Vein endothelial cell (primary cell): ENCODE data around the gene PIGS. TPM values are rescaled to one million over a fixed set of nuclear protein-coding genes. Genes with fewer than 3 reads are reported as not detected.

Source experiments
- total RNA-seq: library from RNA; depleted of rRNA; stranded (reverse); fragments of >200 nt; gene quantifications from 2 replicates; pipeline ENCODE4 v1.2.3, GENCODE V29; 2012

The PIGS gene
- total RNA-seq: 56.3 and 63.7 TPM in 2 replicates

DNA sequence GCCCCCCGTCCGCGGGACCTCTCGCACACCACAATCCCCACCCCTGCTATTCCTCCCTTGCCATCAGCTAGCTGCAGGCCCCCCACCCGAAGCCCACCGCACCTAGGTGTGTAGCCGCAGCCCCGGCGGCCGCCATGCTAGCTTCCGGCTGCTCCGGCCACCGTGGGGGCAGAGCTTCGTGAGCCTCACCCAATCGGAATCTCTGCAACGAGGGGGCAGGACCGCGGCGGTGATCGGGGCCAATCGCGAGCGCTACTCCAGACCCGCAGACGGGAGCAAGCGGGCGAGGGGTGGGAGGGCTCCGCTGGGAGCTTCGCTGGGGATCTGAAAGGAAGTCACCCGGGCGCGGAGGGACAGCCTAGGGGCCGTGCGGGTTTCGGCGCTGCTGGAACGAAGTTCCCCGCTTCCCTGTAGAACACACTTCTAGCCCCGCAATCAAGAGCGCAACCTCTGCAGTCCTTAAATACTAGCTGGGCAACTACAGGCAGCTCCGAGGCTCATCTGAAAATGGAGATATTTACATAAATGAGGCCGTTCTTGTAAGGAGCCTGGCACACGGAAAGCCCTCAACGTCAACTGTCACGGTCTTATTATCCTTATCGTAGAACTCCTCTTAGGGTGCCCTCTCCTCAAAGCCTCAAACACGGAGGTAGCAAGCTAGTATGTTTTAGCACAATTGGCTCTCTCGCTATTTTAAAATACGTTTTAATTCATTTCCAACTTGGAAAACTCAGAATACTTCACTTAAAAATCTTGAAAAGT is at the start of gene PIGS:
TSS of gene PIGS (minus strand) at position 164 of the 762 bp plus-strand sequence. CDS start at position 136, 28 bp downstream.

DNA sequence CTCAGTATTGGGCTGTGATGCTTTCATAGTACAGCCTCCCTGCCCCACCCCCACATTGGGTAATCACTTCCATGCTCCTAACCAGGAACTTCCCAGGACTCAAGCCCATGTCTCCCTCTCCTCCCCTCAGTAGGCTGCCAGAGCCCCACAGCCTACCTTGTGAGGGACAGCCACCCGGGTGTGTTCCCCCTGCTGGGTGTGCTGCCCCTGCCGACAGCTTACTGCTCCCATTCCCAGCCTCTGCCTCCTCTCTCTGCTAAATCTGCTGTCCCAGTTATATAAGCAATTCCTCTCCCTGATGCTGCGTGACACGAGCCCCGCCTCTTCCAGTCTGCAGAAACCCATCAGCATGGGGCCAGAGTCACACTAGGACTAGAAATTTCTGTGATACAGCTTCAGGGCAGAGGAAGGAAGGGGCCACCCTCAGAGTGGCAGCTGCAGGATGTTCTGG is 42.6 kb upstream of the PIGS start, which contains the start of gene RSKR:
TSS of gene RSKR (minus strand) at position 255 of the 451 bp plus-strand sequence. CDS start at position 231, 24 bp downstream.

GRCh38 chr17:28598799-28599310 is 27.5 kb upstream of the PIGS start, which contains the start of gene SPAG5:
TSS of gene SPAG5 (minus strand) at chr17:28599025. CDS start at chr17:28598946, 79 bp downstream.

DNA sequence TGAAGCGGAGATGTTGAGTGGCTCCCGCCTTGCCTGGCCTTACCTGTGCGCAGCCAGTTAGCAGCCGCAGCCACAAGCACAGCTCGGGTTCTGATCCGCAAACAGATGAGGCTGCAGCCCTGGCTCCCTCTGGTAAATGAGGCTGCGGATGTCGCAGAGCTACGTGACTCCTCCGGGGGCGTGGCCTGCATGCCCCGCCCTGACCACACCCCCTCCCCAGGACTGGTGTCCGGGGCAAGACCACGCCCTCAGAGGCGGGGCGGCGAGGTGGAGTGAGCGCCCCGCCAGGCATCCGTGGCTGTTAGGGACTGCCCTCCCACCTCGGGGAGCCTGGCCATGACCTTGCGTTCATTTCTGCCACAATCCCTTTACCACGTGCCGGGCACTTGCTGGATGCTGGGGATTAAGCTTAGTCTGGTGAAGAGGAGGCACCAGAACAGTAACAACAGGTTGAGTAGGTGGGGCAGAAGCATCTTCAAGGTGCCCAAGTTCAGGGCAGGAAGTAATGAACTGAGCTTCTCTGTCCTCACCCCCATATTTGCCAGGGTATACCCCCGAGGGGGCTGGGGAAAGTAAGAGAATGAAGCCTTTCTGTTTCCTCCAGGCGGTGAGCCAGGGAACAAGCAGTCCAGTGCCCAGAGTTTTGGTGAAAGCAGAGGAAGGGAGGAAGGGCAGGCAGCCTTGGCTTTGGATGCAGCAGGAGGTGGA is 5.6 kb upstream of the PIGS start, which contains the start of gene ALDOC:
TSS of gene ALDOC (minus strand) at position 138 of the 708 bp plus-strand sequence. CDS start 1,363 bp downstream, outside the sequence.

GRCh38 chr17:28552176-28552999 is 18.9 kb downstream of the PIGS start, which contains the start of gene UNC119:
TSS of gene UNC119 (minus strand) at chr17:28552624. CDS start at chr17:28552557, 67 bp downstream.

DNA sequence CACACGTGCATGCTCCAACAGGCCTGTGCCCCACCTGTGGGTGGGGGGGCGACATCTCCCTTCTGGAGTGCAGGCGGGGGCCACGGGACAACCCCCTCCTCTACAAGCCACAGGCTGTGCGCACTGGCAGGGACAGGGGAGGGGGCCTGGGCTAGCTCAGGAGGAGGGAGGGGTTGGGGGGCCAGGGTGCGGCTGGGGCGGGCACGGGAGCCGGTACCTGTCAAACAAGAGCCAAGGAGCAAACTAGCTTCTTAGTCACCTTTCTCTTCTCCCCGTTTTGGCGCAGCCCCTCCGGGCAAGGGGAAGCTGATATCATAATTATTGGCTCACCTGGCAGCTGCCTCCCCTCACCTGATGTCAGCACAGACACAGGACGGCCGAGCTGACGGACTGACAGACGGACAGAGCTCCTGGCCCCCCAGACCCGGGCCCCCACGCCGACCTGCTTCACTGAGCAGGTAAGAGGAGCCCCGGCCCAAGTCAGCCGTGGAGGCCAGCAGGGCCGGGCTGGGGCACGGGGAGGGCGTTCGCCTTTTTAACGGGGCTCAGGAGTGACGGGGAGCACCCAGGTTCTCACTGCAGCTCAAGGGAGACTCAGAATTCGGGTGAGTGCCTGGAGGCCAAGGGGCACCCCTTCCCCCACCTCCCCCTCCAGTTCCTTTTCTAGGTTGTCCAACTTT is 65.2 kb downstream of the PIGS start, which contains the start of gene FOXN1:
TSS of gene FOXN1 (plus strand) at position 363 of the 680 bp plus-strand sequence. CDS start 17,622 bp downstream, outside the sequence.

Other genes starting within 250 kb of the PIGS start
- gene IFT20, start 236.1 kb downstream of the PIGS start, total RNA-seq: 40.3 and 50.6 TPM in 2 replicates
- 90.0 and 99.9 TPM in 2 replicates for gene TNFAIP1, start 235.8 kb downstream of the PIGS start, total RNA-seq
- gene POLDIP2, start 214.0 kb downstream of the PIGS start, total RNA-seq: 90.8 and 92.3 TPM in 2 replicates
- not detected in 2 replicates for gene SEBOX, start 206.3 kb downstream of the PIGS start, total RNA-seq
- 0.10 TPM in 1 of 2 replicates, not detected in the other for gene VTN, start 201.2 kb downstream of the PIGS start, total RNA-seq
- gene SARM1, start 199.8 kb downstream of the PIGS start, total RNA-seq: 4.2 and 6.2 TPM in 2 replicates
- gene SLC46A1, start 165.3 kb downstream of the PIGS start, total RNA-seq: 1.3 and 2.5 TPM in 2 replicates
- not detected in 2 replicates for gene SLC13A2, start 97.9 kb downstream of the PIGS start, total RNA-seq
- gene FOXN1, start 65.2 kb downstream of the PIGS start, total RNA-seq: not detected in 2 replicates
- 23.1 and 27.1 TPM in 2 replicates for gene UNC119, start 18.9 kb downstream of the PIGS start, total RNA-seq
- 12.4 and 22.5 TPM in 2 replicates for gene ALDOC, start 5.4 kb upstream of the PIGS start, total RNA-seq
- gene SPAG5, start 27.5 kb upstream of the PIGS start, total RNA-seq: 20.9 and 31.7 TPM in 2 replicates
- gene RSKR, start 42.7 kb upstream of the PIGS start, total RNA-seq: 4.2 and 8.7 TPM in 2 replicates
- gene BLTP2, start 73.6 kb upstream of the PIGS start, total RNA-seq: 184 and 187 TPM in 2 replicates
- 38.6 and 39.8 TPM in 2 replicates for gene SDF2, start 90.4 kb upstream of the PIGS start, total RNA-seq
- 56.6 and 60.1 TPM in 2 replicates for gene SUPT6H, start 90.7 kb upstream of the PIGS start, total RNA-seq
- gene PROCA1, start 140.4 kb upstream of the PIGS start, total RNA-seq: 0.86 and 1.3 TPM in 2 replicates
- 25.3 and 42.1 TPM in 2 replicates for gene RAB34, start 146.3 kb upstream of the PIGS start, total RNA-seq
- 509 and 527 TPM in 2 replicates for gene RPL23A, start 148.5 kb upstream of the PIGS start, total RNA-seq
- 1.8 and 2.3 TPM in 2 replicates for gene TLCD1, start 154.7 kb upstream of the PIGS start, total RNA-seq
- gene NEK8, start 157.3 kb upstream of the PIGS start, total RNA-seq: 1.5 and 2.0 TPM in 2 replicates
- 49.8 and 64.0 TPM in 2 replicates for gene TRAF4, start 172.5 kb upstream of the PIGS start, total RNA-seq